Measurements from ENCODE around the gene TM9SF2.
A peak's percentile ranks its signal among the peaks of the same experiment; 100 is the strongest.

TM9SF2 gene

GRCh38 chr13:99596180-99596579 lies 94.9 kb downstream of the TM9SF2 start:
- Histone ChIP-seq H3K4me1 (ENCODE audit: insufficient read depth, low read length) (peaks cover 9% of the 10 kb centered on the region), H3K36me3 (ENCODE audit: insufficient read depth, low read length) (no peaks in the 10 kb centered on the region), H3K9ac (ENCODE audit: low read depth, low read length) (no peak overlapping the region), H3K9me3 (ENCODE audit: control insufficient read depth, insufficient read depth, low read length) (no peaks in the 10 kb centered on the region)

GRCh38 chr13:99600318-99600717 lies 99.0 kb downstream of the TM9SF2 start:
- Histone ChIP-seq H3K9ac (ENCODE audit: low read depth, low read length) (no peak overlapping the region), H3K36me3 (ENCODE audit: insufficient read depth, low read length) (no peaks in the 10 kb centered on the region), H3K4me1 (ENCODE audit: insufficient read depth, low read length) (peaks cover 11% of the 10 kb centered on the region), H3K9me3 (ENCODE audit: control insufficient read depth, insufficient read depth, low read length) (no peaks in the 10 kb centered on the region)

- H3K4me1 ChIP-seq (ENCODE audit: insufficient read depth, low read length) = peaks cover 16% of the 10 kb centered on the region
- H3K36me3 ChIP-seq (ENCODE audit: insufficient read depth, low read length) = no peaks in the 10 kb centered on the region
- no peak overlapping the region for H3K9ac ChIP-seq (ENCODE audit: low read depth, low read length)
- H3K9me3 ChIP-seq (ENCODE audit: control insufficient read depth, insufficient read depth, low read length) = no peaks in the 10 kb centered on the region
Observed at GRCh38 chr13:99601535-99601934, 100.3 kb downstream of the TM9SF2 start.

- Histone ChIP-seq H3K9me3 (ENCODE audit: control insufficient read depth, insufficient read depth, low read length) (no peaks in the 10 kb centered on the region), H3K4me1 (ENCODE audit: insufficient read depth, low read length) (peaks cover 16% of the 10 kb centered on the region), H3K9ac (ENCODE audit: low read depth, low read length) (no peak overlapping the region), H3K36me3 (ENCODE audit: insufficient read depth, low read length) (no peaks in the 10 kb centered on the region)
Observed at GRCh38 chr13:99604636-99605035, 103.4 kb downstream of the TM9SF2 start.

- H3K9me3 ChIP-seq (ENCODE audit: control insufficient read depth, insufficient read depth, low read length) = no peaks in the 10 kb centered on the region
- H3K9ac ChIP-seq (ENCODE audit: low read depth, low read length) = peak overlapping the region; percentile 80; the same call in 1 of the 2 replicates
- H3K4me1 ChIP-seq (ENCODE audit: insufficient read depth, low read length) = peaks cover 15% of the 10 kb centered on the region
- no peaks in the 10 kb centered on the region for H3K36me3 ChIP-seq (ENCODE audit: insufficient read depth, low read length)
Observed at GRCh38 chr13:99605420-99606323, 104.4 kb downstream of the TM9SF2 start.

GRCh38 chr13:99606324-99607066 lies 105.2 kb downstream of the TM9SF2 start, which contains the start of gene CLYBL:
TSS of gene CLYBL (plus strand) at chr13:99606690.
- no peaks in the 10 kb centered on the region for H3K36me3 ChIP-seq (ENCODE audit: insufficient read depth, low read length)
- H3K9ac ChIP-seq (ENCODE audit: low read depth, low read length) = peak within 1 kb of the TSS; percentile 97
- H3K9me3 ChIP-seq (ENCODE audit: control insufficient read depth, insufficient read depth, low read length) = no peaks in the 10 kb centered on the region
- H3K4me1 ChIP-seq (ENCODE audit: insufficient read depth, low read length) = peaks cover 10% of the 10 kb centered on the region

- Histone ChIP-seq H3K9me3 (ENCODE audit: control insufficient read depth, insufficient read depth, low read length) (no peaks in the 10 kb centered on the region), H3K9ac (ENCODE audit: low read depth, low read length) (no peak overlapping the region), H3K36me3 (ENCODE audit: insufficient read depth, low read length) (no peaks in the 10 kb centered on the region), H3K4me1 (ENCODE audit: insufficient read depth, low read length) (peaks cover 10% of the 10 kb centered on the region)
Observed at GRCh38 chr13:99608345-99608744, 107.1 kb downstream of the TM9SF2 start.

- H3K9ac ChIP-seq (ENCODE audit: low read depth, low read length) = no peak overlapping the region
- no peaks in the 10 kb centered on the region for H3K9me3 ChIP-seq (ENCODE audit: control insufficient read depth, insufficient read depth, low read length)
Observed at GRCh38 chr13:99610702-99611289, 109.5 kb downstream of the TM9SF2 start.

More at GRCh38 chr13:99610702-99611289, 109.5 kb downstream of the TM9SF2 start:
- H3K4me1 ChIP-seq (ENCODE audit: insufficient read depth, low read length) = peaks cover 14% of the 10 kb centered on the region
- H3K36me3 ChIP-seq (ENCODE audit: insufficient read depth, low read length) = no peaks in the 10 kb centered on the region
